Daoy (cell line): ENCODE measurements around the gene TP53I3. TPM values are rescaled to one million over a fixed set of nuclear protein-coding genes. Genes with fewer than 3 reads are reported as not detected.
"Not testable (repeated sequence)": the region's sequence is repeated elsewhere in the genome, so short reads cannot be mapped to it uniquely, and the experiment has no call there.

ENCODE experiments used
- DNase-seq: peaks from one replicate; pipeline ENCODE4 v3.0.0-alpha.2; 2015; ENCODE audit warnings: low read depth
- total RNA-seq: library from RNA; depleted of rRNA; stranded (reverse); fragments of >200 nt; shearing (Covaris generic); gene quantifications from 2 replicates; pipeline ENCODE4 v1.2.3, GENCODE V29; 2014

TP53I3 gene
- total RNA-seq, 1 experiment from 2014 or later: 21.4 TPM

DNA sequence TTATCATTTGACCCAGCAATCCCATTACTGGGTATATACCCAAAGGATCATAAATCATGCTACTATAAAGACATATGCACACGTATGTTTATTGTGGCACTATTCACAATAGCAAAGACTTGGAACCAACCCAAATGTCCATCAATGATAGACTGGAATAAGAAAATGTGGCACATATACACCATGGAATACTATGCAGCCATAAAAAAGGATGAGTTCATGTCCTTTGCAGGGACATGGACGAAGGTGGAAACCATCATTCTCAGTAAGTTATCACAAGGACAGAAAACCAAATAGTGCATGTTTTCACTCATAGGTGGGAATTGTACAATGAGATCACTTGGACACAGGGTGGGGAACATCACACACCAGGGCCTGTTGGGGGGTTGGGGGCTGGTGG, 16.1 kb upstream of the TP53I3 start:
- not testable (repeated sequence) for DNase-seq

- DNase-seq: not testable (repeated sequence)
These were observed 10.6 kb upstream of the TP53I3 start for GRCh38 chr2:24095171-24095677.

- not testable (repeated sequence) for DNase-seq
These were observed 8.6 kb upstream of the TP53I3 start for GRCh38 chr2:24093270-24093669.

- DNase-seq: no peak
These were observed 4.3 kb upstream of the TP53I3 start for GRCh38 chr2:24088821-24089359.

- no peak for DNase-seq
These were observed 2.4 kb upstream of the TP53I3 start for GRCh38 chr2:24087032-24087431.

DNA sequence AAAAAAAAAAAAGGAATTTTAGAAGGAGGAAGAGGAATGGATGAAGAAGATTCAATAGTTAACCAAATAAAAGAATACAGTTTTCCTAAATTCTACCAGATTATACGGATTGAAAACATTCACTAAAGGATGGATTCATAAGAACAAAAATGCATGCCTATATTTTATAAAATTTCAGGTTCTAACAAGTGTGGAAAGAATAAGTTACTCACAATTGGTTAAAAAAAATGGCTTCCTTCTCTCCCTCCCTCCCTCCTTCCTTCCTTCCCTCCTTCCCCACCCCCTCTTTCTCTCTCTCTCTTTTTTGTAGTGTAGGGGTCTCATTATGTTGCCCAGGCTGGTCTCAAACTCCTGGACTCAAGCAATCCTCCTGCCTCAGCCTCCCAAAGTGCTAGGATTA, 1.6 kb upstream of the TP53I3 start:
- DNase-seq: no peak

DNA sequence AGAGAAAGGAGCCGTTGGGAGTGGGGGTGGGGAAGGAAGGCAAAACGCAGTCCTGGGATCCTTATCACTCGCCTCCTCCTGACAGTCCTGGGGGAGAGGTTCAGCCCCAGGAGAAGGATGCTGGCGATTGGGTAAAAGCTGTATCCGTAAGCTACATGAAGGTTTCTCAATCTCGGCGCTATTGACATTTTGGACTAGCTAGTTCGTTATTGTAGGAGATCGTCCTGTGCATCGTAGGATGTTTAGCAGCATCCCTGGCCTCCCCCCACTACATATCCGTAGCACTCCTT, 511 bp upstream of the TP53I3 start:
- DNase-seq: no peak

GRCh38 chr2:24083567-24084385, 858 bp downstream of the TP53I3 start:
- no peak for DNase-seq

DNA sequence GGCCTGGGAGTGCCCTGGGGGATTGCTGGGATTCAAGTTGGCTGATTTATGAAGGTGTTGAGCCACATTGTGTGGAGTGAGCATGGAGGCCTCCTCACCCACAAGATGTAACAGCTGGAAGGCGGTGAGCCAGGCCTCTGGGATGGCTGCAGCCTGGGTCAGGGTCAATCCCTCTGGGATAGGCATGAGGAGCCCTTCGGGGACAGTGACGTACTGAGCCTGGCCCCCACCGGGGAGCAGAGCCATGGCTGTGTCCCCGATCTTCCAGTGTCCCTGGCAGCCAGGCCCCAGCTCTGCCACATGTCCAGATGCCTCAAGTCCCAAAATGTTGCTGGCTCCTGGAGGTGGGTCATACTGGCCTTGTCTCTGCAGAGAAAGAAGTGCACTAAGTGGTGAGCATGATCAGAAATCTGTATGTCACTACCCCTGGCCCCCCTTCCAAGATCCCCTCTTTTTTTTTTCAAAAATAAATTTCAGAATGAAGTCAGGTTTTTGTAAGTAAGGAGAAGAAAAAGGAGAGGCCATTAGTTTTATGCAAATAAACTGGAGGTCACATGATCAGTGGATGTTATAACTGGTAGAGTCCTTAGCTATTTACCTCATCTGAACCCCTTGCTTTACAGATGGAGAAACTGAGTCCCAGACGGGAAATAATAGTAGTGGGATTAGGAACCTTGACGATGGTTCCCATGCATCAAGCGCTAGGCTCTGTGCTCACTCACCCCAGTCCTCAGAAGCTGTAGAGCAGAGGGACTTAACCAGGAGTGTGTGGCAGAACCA, 1.7 kb downstream of the TP53I3 start:
- no peak for DNase-seq

- DNase-seq: no peak
These were observed 3.9 kb downstream of the TP53I3 start for GRCh38 chr2:24080701-24081100.

DNA sequence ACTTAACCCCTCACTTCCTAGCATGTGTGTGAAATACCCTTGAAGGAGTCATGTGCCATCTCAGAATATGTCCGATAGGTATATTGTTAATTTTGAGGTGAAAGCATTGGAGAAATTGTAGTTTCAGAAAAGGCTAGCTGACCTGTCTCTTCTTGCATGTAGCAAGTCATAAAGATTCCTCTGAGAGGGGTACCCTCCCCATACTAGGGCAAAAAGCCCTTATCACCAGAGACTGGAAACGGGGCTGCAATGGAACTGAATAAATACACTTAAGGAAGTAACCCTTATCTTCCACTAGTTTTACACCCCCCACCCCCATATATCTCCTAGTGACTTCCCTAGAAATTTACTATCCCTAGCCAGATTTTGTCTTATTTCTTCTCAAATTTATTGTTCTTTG, 6.8 kb downstream of the TP53I3 start:
- DNase-seq: no peak

- DNase-seq: no peak
These were observed 7.1 kb downstream of the TP53I3 start for GRCh38 chr2:24077535-24077877.

DNA sequence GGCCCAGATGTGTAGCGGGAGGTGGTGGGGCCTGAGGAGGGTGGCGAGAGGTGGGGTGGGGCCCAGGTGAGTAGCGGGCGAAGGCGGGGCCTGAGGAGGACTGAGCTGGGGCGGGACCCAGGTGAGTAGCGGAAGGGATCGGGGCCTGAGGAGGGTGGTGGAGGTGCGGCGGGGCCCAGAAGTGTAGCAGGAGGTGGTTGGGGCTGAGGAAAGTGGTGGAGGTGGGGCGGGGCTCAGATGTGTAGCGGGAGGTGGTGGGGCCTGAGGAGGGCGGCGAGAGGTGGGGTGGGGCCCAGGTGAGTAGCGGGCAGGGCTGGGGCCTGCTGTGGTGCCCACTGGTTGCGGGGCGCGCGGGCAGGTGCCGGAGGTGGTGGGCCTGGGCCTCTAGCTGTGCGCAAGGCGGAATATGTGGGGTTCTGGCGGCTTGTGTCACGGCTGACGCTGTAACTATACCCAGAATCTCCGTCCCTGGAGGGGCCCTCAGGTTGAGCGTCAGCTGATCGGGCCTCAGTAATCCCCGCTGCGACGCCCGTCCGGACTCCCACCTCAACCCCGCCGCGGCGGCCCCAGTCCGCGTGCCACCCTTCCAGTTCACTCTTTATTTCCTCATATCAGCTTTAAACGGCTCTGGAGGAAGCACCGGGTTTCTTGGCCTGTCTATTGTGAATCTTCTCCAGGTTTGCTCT, 7.6 kb downstream of the TP53I3 start:
- peak; percentile 15 for DNase-seq

DNA sequence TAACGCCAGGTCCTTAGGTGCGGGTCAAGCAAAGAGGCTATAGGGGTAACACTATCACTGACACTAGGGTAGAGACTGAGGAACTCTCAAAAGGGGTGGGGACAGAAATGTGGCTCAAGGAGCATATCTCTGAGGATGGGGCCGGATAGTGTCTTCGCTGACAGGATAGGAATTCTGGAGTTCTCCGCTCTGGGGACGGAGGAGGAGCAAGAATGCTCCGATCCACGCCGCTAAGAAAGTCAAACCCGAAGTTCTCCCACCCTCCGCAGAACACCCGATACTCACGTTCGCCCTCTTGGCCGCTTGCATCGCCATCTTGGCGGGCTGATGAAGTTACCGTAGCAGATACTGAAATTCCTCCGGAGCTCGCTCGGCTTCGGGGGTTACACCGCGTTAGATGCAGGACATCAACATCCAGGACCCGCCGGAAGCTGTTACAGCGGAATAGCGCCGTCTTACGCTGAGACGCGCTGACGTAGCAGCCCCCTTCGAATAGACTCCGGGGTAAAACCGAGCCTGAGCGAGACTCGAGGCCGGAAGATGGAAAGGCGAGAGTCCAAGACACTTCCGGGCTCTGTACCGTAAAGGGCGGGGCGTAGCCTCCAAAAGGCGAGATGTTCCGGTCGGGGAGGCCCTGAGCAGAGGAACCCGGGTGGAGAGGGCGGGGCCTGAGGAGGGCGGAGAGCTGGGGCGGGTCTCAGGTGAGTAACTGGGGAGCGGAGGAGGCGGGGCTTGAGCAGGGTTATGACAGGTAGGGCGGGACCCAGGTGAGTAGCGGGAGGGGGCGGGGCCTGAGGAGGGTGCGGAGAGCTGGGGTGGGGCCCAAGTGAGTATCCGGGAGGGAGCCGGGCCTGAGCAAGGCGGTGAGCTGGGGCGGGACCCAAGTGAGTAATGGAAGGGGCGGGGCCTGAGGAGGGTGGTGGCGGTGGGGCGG, 8.5 kb downstream of the TP53I3 start, which contains the start of gene SF3B6:
Gene SF3B6, minus strand, starts transcription at position 412 of the 934 bp plus-strand sequence. Its CDS starts 97 bp downstream, at position 315.
- DNase-seq: peak; percentile 99

DNA sequence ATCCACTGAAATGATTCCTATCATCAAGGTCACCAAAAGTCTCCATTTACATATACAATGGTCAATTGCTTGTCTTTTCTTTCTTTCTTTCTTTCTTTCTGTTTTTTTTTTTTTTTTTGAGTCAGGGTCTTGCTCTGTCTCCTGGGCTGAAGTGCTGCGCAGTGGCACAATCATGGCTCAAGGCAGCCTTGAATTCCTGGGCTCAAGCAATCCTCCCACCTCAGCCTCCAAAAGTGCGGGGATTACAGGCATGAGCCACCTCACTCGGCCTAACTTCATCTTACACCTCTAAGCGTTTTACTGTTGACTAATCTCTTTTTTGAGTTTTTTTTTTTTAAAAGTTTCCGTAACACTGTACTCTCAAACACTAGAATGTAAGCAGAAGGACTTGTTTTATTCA, 9.4 kb downstream of the TP53I3 start:
- no peak for DNase-seq

DNA sequence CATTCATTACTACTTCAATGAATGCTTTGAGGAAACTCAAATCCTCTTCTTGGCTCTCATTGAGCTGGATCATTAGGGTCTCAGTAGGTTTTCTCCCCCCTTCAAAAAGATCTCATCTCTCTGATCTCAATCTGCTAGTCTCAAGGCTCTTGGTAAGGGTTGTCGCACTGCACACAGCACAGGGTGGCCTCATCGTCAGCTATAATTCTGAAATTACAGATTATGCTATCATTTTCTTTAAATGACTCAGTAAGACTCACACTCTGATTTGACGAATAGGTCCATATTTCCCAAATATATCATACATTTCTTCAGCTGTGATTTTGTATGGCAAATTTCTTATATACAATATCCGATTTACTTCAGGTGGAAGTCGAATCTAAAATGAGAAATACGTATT, 10.8 kb downstream of the TP53I3 start:
- no peak for DNase-seq

- DNase-seq: no peak
These were observed 12.4 kb downstream of the TP53I3 start for GRCh38 chr2:24072259-24072658.

- no peak for DNase-seq
These were observed 19.3 kb downstream of the TP53I3 start for GRCh38 chr2:24065341-24065740.

DNA sequence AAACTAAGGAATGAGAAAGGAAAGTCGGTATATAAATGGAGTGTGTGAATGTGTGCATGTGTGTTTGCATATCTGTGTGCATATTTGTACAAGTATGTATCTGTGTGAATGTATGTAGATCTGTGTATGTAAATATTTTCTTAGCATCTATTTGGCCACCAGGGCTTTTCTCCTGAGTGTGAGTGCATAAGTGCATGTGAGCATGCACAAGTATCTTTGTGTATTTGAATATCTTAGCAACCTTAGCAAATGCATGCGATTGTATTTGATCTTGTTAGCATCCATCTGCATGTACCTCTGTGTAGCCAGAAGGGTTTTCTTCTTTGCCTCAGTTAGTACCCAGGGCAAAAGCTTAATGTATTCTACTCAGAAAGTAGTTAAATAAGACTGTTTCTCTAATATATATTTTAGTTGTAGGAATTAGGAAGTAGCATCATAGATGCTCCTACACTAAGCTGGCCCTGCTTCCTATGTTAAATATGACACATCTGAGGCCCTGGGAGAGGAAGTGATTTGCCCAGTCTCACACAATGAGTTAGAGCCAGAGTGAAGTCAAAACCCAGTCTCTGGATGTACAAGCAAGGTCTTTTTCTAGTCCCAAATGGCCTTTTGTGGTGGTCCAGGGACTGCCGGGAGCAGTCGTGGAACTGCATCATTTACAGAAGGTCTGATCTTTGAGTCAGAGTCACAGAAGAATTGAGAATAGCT, 25.9 kb downstream of the TP53I3 start:
- DNase-seq: no peak

DNA sequence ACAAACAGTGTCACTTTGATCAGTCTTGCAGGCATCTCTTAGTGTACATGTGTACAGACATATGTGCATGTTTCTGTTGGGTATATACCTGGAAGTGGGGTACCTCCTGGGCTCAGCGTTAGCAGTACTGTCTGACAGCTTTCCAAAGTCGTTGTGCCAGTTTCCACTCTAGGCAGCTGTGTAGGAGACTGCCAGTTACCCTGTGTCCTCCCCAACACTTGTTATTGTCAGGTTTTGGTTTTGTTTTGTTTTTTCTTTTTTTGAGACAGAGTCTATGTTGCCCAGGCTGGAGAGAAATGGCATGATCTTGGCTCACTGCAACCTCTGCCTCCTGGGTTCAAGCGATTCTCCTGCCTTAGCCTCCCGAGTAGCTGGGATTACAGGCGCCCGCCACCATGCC, 28.9 kb downstream of the TP53I3 start:
- DNase-seq: no peak
